Activated CD4-positive, alpha-beta T cell treated with anti-CD3 and anti-CD28 coated beads, Interleukin-2, amount 50 U/mL, for 24 hours (primary cell): ENCODE results near the gene CR1.
"Not testable (repeated sequence)": the region's sequence is repeated elsewhere in the genome, so short reads cannot be mapped to it uniquely, and the experiment has no call there.

Source experiments
- DNase-seq, 2 donors: peaks; one replicate each; pipeline ENCODE4 v3.0.0-alpha.2; 2020; ENCODE audit warnings: low read depth in 1 of 2, low spot score in 1 of 2

Gene CR1

DNA sequence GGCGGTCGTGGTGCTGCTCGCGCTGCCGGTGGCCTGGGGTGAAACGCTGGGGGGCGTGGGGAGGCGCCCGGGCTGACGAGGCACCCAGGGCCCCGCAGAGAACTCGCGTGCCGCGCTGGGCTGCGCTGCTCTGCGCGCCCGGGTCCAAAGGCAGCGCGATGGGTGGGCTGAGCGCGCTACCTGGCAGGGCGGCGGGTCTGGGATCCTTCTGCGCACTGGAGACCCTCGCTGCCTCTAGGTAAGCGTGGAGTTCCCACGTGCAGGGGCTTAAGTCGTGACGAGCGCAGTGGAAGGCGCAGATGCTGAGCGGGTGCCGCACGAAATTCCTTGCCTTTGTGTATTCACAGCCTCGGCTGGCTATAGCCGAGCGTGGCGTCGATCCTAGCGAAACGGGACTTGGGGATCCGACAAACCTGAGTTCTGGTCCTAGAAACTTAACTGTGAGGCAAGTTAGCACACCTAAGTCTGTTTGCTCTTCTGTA lies 173.6 kb downstream of the CR1 start:
- DNase-seq = no peak

- DNase-seq = no peak
Measured at GRCh38 chr1:207670192-207670591, 174.2 kb downstream of the CR1 start.

DNA sequence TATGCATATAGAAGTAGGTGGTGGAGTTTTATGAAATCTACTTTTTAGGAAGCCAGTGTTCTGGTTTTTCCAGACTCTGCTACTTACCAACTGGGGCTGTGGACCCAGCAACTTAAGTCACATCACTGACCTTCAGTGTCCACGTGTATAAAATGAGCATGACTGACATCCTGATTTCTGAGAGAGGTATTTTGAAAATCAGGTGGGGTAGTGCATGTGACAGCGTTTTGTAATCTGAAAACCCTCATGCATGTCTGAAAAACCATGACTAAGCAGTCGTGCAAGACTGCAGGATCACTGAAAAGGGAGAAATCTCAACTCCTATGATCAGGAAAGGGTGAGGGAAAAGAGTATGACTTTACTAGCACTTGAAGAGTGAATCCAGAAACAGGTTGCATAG lies 175.0 kb downstream of the CR1 start:
- no peak for DNase-seq

DNA sequence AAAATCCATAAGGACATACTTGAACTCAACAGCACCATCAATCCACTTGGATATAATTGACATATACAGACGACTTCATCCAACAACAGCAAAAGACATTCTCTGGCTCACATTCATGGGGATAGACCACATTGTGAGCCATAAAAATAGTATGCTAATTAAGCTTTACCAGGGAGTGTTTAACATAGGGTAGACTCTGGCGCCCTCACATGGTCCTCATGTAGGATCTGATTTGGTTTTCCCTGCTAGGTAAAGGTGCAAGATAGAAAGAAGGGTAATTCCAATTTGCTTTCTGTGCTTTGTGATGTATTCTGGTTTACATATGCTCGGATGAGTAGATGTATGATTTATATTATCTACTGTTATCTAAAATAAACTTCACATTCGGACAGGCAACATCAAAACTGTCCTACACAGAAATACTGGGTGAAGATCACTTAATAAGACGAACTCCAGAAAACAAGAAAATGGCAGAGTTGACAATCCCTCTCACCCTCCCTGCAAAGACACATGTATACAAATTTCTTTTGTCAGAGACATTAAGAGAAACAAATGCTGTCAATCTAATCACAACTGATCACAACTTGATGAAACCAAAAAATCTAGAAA lies 176.7 kb downstream of the CR1 start:
- DNase-seq = no peak

GRCh38 chr1:207673399-207673798 lies 177.4 kb downstream of the CR1 start:
- no peak for DNase-seq

- DNase-seq = no peak
Measured at GRCh38 chr1:207676153-207676552, 180.2 kb downstream of the CR1 start.

DNA sequence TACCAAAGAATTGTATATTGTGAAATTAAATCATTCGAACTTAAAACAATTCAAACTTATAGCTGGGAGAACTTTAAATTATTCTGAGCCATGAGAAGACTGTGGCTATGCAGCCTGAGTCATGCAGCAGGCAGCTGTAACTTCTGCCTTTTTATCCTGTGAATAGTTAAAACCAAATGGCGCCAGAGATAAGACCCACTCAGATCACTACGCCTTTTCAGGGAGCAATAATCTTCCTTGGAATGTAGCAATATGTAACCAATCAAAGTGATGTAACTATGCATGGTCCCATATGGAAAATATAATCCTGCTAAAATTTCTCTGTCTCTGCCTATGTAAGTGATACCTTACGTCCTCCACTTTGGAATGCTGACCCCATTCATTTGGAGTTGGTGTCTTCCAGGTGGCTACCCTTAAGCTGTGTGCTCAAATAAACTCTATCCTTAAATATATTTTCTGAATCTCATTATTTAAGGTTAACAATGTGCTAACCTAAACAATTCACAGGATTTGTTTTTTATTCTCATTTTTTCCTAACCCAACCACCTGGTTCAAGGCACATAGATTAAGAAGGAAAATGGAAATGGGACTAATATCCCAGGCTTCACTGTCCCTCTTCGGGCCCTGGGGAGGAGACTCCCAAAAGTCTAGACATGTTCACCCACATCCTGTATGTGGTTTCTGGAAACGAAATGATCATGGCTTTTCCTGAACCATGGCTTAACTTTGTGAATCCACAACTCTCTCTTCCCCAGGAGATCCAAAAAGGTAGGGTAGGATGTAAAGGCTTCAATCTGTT lies 184.8 kb downstream of the CR1 start:
- DNase-seq = not testable (repeated sequence)

- not testable (repeated sequence) for DNase-seq
Measured at GRCh38 chr1:207682872-207683434, 187.0 kb downstream of the CR1 start.

DNA sequence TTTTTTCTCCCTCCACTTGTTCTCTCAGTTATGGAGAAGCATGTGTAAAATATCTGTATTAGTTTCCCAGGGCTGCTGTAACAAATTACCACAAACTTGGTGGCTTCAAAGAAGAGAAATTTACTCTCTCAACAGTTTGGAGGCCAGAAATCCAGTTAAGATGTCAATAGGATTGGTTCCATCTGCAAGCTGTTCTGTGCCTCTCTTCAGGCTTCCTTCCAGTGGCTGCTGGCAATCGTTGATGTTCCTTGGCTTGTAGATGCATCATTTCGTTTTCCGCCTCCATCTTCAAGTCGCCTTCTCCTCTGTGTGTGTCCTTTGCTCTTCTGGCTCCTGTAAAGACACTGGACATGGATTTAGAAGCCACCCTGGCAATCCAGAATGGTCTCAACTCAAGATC lies 194.6 kb downstream of the CR1 start:
- DNase-seq = not testable (repeated sequence)

DNA sequence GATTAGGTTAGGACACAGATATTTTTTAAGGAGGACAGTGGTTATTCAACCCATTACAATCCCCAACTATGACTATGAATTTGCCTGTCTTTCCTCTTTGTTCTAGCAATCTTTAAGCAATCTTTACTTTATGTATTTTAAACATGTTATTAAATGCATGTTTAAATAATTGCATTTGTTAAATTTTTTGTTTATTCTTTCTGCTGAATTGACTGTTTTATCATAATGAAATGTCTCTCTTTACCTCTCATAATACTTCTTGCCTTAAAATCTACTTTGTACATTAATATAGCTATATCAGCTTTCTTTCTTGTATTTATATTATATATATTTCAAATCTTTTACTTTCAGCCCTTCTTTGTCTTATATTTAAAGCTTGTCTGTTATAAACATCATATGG lies 195.1 kb downstream of the CR1 start:
- no peak for DNase-seq
